NCI-H2081 (cell line): Measurements from ENCODE around the gene NOL4L.
A peak's percentile ranks its signal among the peaks of the same experiment; 100 is the strongest.

ENCODE experiments used
- DNase-seq, 2 experiments: peaks; one replicate each; lab custom pipeline; 2025; lab: John Stamatoyannopoulos, UW

Gene NOL4L

DNA sequence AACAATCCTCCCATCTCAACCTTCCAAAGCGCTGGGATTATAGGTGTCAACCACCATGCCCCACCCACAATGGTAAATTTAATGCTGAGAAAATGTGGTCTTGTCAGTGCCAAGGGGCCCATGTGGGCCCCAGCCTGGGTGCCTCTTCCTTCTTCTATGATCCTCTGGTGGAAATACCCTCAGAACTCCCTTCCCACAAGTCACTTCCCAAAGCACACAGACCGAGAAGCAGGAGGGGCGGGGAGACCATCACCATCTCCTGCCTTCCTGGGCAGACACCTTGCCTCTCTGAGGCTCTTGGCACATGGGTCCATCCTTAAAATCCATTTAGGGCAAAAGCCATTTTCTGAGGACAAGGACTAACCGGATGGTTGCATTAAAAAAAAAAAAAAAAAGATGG lies 59.0 kb downstream of the NOL4L start:
- DNase-seq, result no peak

DNA sequence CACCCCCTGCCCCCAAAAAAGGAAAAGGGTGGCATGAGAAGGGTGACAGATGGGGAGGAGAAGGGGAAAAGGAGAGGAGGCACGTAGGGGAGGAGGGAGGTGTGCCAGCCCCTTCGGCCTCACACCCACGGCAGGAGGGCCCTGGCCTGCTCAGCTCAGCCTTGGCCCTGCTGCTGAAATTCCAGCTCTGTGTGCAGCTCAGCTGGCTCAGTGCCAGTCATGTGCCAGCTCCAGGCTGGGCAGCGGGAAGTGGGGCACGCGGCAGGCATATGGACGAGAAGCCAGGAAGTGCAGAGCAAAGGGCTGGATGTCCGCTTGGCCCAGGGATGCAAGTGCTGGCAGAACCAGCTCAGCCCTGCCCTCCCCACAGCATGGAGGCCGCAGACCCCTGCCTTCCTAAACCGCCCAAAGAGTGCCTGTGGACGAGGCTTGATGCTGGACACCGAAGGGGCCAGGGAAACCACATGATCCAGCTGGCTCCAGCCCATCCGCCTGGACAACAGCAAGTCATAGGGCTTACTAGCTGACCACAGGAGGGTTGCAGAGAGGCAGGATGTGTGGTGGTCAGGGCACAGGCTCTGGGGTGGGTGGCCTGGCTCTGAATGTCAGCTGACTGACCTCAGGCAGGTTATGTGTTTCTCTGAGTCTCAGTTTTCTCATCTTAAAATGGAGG lies 60.2 kb downstream of the NOL4L start:
- peak; percentile 65 to 82 for DNase-seq

DNA sequence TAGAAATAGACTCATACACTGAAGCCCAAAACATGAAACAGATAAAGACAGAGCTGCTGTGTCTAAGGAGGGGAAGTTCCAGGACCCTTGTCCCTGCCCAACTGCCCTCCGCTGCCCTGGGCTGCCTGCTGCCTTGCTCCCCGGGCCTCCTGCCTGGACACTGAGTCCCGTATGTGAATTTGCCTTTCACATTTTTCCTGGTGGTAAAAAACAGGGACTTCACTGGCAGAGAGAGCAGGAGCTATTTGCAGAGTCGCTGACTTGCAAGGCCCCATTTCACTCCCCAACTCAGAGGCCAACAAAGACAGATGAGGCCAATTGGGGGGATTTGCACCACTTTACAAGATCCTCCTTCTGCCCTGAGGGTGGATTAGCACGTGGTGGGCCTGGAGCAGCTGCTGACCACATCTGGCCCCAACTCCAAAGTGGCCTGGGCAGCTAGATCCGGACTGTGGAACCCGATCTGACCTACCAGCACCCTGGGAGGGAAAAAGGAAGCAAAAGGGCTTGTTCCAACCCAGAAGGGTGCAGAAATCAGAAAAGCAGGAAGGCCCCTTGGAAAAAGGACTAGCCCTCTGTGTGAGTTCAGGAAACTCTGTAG lies 61.4 kb downstream of the NOL4L start:
- no peak for DNase-seq

DNA sequence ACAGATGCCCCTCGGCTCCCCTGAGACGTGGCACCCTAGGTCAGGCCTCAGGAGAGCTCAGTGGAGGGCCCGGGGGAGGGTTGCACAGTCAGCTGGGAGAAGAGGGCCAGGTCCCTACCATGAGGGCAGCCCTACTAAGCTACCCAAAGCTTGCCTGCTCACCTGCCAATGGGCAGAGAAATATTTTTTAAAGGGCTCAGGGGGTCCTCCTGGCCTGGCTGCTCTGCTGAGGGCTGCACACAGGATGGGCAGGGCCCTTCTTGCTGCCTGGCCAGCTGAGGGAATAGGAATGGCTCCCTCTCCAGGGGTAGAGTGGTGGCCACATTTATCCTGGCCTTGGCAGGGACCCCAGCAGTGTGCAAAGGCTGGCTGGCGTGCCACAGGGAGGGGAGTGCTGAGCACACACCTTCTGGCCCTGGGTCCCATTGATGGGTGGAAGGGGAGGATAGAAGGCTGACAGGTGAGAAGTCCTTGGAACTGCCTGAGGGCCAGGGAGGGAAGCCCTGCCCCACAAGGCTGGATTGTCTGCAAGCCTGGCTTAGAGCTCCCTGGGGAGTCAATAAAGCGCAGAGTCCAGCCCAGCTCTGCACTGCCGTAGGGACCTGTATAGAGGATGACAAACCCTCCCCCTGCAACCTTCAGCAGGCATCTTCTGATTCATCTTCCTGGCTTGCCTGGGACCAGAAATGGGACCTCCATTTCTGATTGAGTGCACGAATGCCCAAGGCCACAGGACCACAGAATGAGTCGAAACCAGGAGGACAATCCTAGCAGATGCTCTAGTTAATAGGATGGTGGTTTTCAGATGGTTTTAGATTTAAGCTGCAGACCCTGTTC lies 62.1 kb downstream of the NOL4L start:
- peak; percentile 47 to 69 for DNase-seq

DNA sequence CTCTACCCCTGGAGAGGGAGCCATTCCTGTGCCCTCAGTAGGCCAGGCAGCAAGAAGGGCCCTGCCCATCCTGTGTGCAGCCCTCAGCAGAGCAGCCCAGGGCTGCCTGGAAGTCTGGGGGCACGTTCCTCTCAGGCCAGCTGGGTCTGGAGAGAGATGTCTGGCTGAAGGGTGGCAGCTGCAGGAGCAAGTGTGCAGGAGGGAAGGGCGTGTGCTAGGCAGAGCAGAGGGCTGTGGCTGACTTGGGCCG lies 62.7 kb downstream of the NOL4L start:
- DNase-seq, result no peak

DNA sequence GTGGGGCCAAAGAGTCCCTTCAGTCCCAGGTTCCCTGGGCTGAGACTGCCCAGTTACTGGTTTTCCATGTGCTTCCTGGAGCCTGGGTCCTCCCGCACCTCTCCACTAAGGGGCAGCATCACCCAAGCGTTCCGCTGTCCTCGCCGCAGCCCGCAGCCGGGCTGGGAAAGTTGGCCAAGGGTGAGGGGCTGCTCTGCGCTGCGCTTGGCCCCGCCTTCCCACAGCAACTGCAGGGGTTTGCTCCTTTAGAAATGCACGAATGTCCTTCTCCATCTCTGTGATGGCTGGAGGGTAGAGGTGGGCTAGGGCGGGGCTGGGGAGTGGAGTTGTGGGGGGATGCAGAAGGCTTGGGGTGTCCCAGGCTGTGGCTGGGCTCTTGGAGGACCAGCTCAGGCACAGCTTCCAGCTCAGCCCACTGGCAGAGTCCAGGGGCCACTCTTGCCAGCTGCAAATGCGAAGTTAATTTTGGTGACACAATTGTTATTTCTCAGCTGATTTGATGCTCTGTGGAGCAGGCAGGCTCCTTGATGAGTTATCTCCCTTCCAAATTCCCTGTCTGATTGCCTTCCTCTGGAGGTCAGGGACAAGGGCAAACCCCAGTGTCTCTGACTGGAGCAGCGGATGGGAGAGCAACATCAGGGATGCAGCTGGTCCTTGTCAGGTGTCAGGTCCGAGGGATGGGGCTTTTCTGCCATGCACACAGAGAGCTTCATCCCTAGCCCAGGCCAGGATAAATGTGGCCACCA lies 63.2 kb downstream of the NOL4L start:
- DNase-seq, result peak; percentile 76 to 78

DNA sequence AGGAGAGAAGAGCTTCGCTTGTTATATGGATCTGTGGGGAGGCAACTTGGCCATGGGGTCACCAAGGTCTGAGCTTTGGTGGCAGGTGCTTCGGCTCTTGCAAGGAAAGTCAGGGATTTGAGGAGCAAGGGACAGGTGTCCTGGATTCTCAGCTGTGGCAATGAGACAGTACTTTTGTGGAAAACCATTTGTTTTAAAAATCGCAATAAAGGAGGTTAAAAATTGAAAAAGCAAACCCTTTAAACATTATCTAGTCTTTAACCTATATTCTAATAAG lies 64.3 kb downstream of the NOL4L start:
- DNase-seq, result no peak

DNA sequence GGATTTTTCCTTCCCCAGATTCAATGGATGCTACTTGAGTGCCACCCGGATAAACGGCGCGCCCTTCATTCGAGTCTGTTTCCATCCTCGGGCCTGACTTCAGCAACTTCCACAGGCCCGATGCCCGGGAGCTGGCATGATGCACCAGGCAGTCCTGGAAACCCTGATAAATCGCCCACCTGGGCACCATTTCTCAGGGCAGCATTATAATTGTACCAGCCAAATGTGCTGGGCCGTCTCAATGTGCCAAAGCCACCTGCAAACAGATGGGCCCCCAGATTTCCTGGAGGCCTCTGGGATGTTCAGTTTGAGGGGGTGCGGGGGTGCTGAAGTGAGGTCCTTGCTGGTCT lies 65.8 kb downstream of the NOL4L start:
- DNase-seq, result no peak

DNA sequence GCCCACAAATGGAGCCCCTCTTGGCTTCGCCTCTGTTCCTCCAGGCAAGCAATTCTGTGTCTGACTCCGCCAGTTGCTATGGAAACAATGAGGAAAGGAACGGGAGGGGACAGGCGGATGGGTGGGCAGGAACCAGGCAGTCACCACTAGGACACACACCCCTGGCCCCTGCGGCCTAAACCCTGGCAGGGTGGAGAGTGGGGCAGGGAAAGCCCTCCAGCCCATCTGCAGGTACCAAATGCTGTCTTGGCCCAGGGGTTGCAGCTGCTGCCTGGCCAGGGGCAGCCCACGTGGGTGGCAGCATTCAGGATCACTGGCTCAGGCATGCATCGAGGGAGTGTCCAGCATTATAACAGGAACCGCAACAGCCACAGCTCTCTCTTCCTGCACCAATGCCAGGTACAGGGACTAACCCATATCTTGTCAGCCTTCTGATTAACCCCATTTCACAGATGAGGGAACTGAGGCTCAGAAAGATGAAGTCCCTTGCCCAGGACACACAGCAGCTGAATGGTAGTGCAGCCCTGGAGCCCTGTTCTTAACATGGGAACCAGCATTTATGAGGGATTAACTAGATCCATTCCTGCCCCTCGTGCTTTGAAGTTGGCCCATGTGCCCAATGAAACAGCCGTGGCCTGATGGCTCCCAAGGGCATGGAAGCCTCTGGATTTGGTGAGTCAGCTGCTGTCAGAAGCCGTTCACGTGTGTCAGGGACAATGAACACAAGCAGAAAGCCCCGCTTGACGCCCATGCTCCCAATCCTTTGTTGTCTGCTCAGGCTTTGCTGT lies 66.3 kb downstream of the NOL4L start:
- DNase-seq, result no peak

DNA sequence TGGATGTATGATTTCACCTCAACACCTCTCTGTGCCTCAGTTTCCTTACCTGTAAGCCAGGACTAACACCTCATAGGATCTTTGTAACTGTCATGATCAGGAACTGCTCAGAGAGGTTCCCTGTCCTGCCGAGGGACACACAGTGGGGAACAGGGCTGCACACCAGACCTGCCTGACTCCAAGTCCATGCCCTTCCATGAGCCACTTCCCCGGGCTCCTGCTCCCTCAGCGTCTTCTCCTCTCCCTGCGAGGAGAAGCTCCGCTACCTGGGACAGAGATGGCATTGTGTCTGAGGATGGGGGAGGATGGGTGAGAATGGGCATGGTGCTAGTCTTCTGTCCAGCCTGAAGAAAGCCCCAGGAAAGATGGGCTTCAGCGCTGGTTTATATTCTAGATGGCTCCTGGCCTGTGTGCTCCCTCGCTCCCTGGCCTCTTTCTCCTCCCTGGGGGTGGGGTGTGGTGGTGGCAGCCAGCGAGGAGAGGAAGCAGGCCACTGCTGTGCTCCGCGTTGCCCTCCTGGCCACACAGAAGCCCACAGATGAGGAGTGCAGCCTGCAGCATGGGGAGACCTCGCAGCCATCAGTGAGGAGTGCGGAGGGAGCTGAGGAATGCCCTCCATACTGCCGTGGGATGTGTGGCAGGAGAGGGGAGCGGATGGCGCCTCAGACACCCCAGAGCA lies 67.1 kb downstream of the NOL4L start:
- no peak for DNase-seq

DNA sequence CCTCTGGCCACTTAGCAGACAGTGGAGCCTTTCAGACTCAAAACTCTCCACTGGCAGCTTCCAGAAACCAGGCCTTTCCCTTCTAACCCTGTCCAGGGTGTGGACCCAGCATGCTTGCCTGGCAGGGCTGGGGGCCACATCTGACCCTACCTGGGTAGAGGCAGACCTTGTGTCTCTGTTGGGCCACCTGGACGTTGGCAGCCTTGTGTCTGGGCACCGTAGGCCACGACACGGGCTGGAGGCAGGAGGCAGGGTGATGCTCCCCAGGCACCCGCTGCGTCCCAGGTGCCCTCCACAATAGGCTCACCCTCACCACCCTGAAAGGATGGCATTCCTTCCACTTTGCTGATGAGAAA lies 67.6 kb downstream of the NOL4L start:
- no peak for DNase-seq

DNA sequence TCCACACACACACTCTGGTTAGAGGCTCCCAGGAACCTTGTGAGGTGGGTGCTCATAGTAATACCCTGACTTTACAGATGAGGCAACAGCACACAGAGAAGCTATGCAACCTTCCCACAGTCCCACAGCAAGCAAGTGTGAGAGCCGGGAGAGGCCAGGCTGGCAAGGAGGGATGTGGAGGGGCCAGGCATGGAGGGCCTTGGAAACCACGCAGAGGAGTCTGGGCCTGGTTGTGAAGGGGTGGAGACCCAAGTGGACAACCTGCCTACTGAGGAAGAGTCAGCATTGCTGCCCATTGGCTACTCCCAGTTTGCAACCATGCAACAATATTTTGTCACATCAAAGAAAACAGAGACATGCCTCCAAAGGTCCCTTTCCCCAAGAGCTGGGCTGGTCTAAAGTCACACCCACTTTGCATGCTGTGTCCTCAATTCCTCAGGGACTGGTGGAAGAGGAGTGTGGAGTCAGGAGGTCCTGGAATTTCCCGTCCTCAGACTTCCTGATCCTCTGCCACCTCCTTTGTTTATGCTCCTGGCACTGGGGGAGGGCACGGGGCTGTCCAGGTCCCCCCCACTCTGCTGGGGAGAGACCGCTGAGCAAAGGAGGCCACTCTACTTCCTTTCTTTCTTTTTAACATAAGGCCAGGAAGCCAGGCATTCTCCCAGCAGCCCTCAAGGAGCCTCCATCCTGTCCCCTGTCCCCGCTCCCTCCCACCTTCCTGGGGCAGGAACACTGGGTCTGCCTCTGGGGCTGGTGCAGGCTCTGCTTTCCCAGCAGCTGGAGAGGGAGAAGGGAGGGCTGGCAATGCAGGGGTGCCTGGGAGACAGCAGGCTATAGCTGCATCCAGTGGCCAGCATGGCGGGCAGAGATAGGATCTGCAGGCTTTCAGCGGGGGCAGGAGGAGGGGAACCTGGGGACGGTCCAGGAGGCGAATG lies 68.3 kb downstream of the NOL4L start:
- DNase-seq, result no peak

DNA sequence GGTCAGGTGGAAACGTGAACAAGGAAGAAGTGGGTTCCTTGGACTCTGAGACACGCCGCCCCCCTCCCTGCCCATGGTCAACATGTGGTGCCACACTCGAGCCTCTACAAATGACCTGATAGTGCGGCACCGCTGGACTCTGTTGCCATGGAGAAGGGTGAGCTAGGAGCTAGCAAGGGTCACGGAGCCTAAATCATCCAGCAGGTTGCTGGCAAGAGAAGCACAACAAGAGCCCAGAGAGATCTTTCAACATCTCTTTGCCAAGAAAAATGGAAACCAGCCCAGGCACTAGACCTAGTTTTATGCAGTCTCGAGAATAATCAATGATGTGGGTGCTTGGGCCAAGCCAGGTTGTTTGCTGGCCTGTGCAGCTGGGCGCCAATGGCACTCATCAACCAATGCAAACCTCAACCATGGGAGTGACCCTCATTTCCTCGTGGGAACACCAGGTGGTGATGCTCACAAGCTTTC lies 69.5 kb downstream of the NOL4L start:
- no peak for DNase-seq

DNA sequence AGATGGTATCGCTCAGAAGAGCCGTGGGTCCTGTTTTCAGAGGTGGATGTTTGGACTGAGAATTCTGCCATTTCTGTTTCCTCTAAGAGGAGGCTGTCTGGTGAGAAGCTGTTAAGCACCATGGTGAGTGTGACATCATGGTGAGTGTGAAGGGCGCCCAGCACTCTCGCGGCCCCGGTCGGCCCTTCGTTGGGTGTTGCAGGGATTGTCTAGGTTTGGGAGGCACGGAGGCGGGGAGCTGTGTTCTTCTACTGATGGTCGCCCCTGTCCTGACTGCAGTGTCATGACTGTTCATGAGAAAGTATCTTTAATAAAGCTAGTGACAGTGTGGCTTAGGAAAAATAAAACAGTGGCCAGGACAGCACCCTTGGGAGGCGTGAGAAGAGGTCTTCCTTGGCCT lies 70.4 kb downstream of the NOL4L start:
- no peak for DNase-seq

DNA sequence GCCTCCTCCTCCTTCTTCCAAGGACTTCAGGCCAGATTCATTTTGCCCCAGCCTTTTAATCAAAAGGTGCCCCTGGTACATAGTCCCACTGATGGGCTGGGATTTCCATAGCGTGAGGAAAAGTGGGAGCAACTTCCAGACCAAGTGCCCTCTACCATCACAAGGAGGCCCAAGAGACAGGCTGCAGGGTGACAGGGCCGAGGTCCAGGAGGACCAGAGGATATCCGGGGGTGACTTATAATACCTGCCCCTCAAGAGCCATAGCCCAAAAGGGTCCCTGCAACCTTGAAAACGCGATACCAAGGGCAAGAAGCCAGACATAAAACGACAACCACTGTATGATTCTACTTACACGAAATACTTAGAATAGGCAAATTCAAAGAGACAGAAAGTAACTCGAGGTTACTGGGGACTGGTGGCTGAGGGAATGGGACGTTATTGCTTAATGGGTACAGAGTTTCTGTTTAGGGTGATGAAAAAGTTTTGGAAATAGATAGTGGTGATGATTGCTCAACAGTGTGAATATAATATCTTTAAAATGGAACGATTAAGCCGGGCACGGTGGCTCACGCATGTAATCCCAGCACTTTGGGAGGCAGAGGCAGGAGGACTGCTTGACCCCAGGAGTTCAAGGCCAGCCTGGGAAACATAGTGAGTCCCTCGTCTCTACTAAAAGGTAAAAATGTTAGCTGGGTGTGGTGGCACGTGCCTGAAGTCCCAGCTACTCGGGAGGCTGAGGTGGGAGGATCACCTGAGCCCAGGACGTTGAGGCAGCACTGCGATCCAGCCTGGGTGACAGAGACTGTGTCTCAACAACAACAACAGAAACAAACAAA lies 71.9 kb downstream of the NOL4L start:
- no peak for DNase-seq

DNA sequence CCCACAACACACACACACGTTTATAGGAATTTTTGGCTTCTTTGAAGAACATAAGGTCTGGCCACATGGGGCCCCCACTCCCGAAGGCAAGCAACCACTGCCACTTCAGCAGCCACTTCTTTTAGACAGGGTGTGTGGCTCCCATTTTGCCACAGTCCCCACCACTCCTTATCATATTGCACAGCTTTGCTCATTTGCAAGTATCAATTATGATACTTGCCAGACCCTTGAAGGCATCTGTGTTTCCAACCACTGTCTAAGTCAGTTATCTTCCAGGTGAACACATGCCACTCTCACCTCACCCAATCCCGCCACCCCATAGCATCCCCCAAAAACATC lies 73.1 kb downstream of the NOL4L start:
- DNase-seq, result no peak

DNA sequence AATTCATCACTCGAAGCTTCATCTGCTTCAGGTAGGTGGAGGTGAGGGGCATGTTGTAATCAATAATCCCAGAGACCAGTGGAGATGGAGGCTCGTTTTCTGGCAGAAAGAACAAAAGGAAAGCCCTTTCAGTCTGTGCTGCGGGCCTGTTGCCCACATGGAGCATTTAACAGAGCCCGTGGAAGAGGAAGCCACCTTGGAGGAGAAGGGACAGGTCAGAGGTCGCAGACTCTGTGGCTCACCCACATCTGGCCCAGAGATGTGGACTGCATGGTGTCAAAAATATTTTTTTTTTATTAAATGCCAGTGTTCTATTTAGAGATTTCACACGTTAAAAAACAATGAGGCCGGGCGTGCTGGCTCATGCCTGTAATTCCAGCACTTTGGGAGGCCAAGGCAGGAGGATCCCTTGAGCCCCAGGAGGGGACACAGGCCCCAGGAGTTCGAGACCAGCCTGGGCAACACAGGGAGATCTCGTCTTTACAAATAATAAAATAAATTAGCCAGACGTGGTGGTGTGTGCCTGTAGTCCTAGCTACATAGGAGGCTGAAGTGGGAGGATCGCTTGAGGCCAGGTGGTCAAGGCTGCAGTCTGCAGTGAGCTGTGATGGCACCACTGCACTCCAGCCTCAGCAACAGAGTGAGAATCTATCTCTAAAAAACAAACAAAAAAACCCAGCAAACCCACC lies 73.6 kb downstream of the NOL4L start:
- DNase-seq, result no peak

DNA sequence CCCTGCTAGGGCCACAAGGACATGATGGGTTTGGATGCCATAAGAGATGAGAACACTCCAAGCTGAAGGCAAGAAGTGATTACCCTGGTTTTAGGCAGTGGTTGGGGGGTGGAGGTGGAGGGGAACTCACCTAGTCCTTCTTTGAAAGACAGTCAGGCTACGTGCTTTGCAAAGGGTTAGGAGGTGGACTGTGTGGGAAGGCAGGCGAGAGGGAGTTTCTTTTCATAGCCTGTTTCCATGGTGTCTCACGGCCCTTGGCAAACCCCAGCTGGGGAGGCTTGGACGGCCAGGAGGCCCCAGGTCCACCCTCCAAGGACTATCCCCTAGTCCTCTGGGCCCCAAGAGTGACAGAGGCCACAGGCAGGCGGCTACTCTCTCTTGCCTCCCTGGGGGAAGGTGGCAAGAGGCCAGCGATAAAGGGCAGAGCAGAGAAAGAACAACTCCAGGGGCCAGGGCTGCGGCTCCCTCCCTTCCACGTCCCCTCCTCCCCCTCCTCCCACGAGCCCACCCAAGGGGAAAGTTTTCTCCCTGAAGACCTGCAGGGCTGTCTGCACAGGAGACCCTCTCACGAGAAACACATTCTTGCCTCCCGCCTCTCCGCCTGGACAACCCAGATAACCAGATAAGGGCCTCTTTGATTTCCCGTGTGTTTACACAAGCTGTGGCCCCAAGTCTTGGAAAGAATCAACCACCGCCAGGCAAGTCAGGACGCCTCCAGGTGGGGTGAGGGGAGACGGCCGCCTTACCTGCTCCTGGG lies 74.4 kb downstream of the NOL4L start:
- DNase-seq, result no peak
